Raji (cell line): Measurements from ENCODE around the gene FBXW8.

Experiments
- POLR2A ChIP-seq: IDR thresholded peaks from 2 replicates; pipeline ENCODE4 v1.6.1; 2011; ENCODE audit warnings: low read depth, low read length, control low read depth; ENCODE audit not compliant: insufficient read depth

FBXW8 gene

DNA sequence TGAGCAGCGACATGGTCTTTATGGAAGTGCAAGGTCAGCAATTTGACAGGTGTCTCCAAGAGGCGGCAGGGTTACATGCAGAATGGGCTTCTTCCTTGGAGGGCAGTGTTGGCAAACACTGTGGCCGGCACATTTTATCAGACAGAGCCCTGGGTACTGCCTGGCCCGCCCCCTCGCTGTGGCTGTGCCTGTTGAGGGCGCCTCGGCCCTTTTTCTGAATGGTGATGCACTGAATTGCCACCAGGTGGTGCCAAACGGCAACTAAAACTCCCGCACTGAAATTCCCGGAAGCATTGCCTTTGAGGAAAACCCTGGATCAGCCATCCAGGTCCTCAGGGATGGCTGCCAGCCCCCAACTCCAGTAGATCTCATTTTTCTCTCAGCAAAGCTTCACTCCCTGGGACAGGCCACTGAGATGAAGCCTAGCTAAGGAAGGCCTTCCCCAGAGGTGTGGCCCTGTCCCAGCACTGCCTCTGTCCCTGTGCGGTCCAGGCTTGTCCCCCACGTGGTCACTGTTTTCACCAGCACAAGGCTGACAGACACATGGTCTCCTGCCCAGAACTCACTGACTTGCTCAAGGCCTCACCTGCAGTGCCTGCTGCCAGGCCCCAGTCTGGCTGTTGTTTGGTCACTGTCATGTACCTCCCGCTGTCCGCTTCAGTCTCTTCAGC is 114.9 kb downstream of the FBXW8 start:
- TF ChIP-seq POLR2A = no peak

DNA sequence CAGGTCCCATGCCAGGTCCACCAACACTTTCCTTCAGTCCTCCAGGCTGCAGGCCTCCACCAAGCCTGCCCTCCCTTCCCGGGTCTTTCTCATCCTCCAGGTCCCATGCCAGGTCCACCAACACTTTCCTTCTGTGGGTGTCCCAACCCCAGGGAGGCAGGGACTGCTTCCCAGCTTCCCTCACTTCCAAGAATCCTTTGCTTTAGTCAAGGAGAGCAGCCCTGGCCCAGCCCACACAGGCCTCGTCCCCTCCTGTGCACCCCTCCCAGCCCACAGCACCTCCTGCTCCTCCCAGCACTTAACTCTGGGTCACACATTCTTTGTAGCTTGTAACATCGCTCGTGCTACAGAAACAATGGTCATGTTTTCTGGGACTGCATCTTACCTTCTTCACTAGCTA is 115.6 kb downstream of the FBXW8 start:
- TF ChIP-seq POLR2A = no peak

DNA sequence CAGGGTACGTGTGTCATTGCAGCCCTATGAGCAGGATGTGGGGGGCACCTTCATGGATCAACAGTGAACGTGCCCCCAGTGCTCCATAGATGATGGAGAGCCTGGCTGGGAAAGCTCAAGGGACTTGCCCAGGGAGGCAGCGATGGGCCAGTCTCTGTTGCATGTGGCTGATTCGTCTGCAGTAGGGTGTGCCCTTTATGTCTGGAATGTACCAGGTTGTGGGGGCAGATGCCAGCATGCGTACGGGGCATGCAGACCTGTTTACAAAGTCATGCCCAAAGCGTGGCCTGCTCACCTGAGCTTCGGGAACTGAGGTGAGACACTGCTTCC is 116.1 kb downstream of the FBXW8 start:
- no peak for TF ChIP-seq POLR2A

DNA sequence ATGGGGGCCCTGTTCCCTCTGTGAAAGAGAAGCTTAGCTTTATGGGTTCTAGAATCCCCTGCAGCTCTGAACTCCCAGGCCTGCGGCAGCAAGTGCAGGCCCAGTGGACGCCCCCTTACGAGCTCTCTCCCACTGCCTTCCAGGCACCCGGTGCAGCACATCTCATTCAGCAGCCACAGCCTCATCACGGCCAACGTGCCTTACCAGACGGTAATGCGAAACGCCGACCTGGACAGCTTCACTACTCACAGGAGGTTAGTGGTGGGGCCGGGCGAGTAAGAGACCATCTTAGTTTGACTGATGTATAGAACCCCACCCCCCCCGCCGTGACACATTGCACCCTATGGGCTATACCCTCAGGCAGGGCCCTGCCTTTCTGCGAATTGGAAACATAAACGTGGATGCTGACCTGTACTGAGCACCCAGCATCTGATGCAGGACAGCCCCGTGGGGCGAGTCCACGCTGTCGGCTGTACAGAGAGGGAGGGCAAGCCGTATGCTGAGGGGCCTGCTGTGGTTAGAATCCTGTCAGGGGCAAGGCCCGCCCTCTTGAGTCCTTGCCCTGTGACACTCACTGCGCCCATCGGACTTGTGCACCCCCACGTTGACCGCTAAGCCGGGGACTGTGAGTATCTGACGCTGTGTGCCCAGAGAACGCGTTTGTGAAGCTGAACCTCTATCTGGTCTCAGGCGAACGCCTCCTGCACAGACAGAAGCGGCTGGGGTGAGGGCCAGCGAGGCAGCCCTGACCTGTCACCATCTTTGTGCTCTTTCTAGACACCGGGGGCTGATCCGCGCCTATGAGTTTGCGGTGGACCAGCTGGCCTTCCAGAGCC is 116.7 kb downstream of the FBXW8 start:
- TF ChIP-seq POLR2A = no peak

DNA sequence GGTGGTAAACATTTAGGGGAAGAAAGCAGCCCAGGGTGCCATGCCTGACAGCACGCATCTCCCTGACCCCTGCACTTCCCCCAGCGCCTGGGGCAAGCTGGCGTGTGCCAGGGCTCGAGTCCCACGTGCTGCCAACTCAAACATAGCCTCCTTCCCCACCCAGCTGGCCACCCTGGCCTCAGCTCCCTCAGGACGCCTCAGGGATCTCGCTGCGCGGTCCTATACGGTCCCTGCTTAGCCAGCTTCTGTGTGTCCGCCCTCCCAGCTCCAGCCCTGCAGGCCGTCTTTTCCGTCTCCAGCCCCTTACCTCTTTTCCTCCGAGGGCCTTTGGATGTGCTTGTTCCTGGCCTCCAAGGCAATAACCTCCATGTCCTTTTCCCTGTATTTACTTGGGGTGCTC is 117.5 kb downstream of the FBXW8 start:
- no peak for TF ChIP-seq POLR2A

DNA sequence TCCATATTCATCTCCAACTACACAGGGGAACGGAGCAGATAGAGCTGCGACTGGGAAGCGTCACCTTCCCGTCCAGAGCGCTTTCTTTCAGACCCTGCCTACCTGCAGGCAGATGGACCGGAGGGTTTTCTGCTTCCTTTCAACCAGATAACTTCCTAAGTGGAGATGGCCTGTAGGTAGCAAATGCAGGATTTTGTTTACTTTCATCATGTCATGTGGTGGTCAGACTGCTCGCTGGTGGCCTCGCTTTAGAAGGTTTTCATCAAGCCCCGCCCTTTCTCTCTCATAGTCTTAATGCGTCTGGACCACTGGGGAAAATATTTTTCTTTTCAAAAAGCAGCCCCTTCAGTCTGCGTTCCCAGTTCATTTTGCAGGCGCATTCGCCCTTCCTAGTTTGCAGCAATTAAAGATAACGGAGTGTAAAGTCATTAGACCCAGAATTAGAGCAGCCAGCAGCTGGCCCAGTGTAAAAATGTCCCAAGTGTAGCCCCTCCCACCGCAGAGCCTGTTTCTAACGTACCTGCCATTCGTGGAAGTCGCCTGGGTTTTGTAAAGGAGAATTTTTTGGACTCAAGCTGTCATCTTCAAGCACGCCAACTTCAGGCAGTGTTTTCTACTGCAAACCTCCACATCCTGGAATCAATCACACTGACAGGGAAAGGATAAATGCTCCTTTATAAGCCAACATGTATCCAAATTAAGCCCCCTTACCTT is 119.6 kb downstream of the FBXW8 start:
- TF ChIP-seq POLR2A = no peak

DNA sequence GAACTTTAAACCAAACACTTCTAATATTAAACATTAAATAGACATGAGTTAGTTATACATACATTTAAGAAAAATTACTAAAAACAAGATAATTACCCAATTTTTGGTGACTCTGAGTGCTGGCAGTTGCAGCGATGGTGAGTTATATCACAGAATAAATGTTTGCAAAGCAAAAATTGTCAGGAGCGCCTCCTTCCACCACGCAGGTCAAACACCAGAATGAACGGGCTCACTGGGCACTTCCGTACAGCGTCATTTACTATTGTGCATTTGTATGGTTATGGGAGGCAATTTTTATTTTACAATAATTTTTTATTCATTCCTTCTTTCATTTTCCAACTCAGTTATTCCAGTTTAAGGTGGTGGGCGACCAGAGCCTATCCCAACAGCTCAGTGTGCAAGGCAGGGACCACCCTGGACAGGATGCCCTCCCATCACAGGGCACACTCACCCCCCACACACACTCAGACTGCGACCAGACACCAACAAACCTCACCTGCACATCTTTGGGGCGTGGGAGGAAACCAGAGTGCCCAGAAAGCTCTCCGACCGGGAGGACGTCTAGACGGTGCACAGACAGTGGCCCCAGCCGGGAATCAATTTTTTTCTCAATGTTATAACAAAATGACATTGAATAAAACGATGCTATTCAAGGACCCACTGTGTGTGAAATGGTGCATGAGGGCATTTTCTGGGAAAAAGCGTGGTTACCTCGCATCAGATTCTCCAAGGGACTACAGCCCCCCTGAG is 121.3 kb downstream of the FBXW8 start:
- TF ChIP-seq POLR2A = no peak

DNA sequence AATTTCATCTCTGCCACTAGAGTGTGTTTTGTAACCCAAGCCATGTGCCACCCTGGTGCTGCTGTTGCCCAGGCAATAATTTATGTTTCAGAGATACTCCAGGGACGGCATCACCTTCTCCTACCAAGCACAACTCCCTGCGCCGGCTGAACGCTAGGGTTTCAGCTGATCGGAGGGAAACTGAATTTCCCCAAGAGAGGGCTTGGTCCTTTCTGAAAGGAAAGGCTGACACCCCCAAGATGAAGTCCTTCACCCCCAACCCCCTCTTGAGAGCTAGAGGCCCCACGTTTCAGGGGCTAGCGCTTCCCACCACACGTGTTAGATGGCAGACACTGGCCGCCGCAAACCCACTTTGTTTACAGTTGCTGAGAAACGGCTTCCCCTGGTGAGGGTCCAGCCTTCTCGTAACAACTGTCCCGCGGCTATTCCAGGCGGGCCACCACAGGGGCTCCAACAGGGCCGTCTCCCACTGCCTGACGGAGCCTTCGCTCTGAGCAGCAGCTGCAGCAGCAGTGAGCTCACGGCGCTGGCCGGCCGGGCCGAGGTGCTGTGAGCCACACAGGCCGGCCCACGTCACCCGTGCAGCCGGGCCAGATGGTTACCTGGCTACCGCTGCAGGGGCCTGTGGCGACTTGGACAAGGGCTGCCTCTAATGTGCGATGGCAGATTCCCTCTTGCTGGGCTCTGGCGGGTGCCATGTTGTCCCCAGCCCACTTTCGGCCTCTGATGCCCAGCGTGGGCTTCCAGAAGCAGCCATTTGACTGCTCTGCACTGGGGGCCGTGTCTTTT is 122.0 kb downstream of the FBXW8 start:
- no peak for TF ChIP-seq POLR2A

DNA sequence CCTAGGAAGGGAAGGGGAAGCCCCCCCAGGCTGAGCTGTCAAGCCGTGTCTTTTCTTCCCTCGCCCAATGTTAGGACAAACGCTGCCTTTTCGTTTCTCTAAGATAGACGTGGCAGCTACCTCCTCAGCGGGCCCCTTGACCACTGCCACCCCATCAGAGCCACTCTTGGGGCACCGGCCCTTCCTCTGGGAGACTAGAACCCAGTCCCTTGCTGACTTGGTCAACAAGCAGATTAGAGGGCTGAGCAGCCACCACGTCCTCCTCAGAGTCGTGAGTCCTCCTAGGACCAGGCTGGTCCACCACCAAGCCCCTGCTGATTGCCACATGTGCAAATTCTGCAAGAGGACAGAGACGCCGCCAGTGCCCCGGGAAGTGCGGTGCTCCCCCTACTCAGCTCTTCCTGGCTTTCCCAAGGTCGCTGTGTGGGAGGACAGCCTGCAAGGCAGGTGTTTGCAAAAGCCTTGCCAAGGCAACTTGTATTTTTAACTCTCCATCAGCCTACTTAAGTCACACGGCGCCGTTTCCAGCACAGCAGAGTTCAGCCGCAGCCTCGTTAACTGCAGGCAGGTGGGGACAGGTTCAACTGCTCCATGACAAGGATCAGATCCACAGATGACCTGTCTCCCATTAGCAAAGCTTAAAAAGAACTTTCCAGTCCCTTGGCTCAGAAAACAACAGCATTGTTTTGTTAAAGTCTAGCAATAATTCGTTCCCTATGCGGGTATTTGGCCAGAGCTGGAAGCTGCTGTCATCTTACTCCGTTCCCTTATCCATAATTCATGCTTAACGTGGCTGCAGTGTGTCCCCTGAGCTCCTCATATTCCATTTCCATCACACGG is 122.9 kb downstream of the FBXW8 start:
- no peak for TF ChIP-seq POLR2A

DNA sequence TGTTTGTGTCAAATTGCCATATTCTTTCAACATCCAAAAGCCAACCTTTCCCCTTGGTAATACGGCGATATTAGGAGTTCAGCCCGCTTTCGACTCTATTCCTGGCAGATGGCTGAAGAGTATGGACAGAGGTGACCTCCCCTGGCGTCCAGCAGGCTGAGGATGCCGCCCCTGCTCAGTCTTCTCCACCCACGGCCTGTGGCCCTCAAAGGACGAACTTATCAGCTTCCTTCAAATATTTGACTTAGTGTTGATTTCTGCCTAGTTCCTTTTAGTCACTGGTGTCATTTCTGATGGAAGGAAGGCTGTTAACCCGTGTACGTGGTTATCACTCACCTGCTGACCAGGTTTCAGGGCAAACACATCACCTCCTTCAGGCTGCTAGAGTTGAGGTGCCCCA is 123.5 kb downstream of the FBXW8 start:
- TF ChIP-seq POLR2A = no peak

DNA sequence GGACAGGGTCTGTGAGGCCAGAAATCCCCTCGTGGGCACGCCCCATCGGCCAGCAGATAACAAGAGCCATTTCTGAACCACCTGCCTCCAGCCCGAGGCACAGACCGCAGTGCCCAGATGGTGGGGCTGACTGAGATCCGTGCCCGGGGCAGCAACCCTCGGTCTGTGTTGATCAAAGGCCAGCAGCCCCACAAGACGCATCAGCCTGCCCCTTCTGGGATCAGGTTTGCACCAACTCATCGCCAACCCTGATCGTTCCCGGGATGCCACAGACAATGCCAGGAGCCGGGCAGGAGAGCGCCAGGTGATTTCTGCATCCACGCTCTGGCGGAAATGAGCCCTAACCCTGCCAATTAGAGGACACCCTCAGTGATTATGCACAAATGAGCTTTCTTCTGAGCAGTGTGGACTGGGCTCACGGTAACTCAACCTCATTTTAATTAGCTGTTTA is 124.0 kb downstream of the FBXW8 start:
- no peak for TF ChIP-seq POLR2A

DNA sequence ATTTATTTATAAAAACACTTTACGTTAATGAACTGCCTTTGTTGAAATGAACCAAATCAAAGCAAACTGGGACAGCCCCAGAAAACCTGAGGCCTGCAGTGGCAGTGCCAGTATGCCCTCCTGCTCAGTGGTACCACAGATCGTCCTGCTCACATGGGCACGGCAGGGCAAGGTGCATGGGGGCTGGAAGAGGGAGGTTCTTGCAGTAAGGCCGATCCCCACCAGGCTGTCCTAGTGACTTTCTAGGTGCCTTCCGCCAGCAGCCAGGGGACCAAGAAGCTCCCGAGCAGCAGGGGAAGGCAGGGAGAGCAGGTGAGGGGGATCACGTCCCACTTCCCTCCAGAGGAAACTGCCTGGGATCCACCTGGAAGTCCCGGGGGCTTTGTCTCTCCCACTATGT is 124.5 kb downstream of the FBXW8 start:
- TF ChIP-seq POLR2A = no peak

DNA sequence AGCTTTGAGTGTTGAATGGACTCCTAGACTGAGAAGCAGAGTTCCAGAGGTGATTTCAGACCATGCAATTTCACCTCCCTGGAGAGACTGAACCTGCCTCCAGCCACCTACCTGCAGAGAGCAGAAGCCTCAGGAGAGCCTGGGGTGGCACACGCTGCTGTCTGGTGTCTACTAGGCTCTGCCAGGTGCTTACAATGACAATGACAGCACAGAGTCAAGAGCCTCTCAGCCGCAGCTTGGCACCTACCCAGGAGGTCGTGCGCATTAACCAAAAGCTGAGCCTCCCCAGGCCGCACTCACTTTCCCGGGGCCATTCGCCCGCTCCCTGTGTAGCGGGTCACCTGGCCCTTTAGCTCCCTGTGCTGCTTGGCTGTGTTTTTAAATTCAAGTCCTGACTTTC is 125.3 kb downstream of the FBXW8 start:
- no peak for TF ChIP-seq POLR2A

DNA sequence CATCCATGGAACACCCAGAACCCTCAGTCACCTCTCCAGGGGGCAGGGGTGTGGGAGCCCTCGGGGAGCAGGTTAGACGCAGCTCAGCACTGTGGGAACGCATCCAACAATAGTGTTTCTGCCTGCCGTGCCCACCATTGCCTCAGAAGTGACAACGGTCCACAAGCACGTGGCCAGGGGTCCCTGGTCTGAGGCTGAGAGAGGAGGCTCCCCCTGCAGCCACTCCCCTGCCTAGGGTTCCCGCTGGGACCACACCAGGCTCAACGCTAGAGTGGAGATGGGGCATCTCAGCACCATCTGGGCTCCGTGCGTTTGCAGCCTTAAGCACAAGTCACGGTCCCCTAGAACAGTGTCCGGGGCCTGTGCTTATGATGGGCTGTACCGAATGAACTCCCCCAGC is 125.8 kb downstream of the FBXW8 start:
- TF ChIP-seq POLR2A = no peak
